GM12892 (cell line): Measurements from ENCODE around the gene COX8C.

ENCODE experiments used
- POLR2A ChIP-seq: IDR thresholded peaks from 2 replicates; pipeline ENCODE4 v1.6.1; 2011; ENCODE audit warnings: low read depth, low read length, control low read depth
- POLR2AphosphoS5 ChIP-seq: IDR thresholded peaks from 2 replicates; pipeline ENCODE4 v1.6.1; 2011; ENCODE audit warnings: low read depth, low read length, control low read depth

- TF ChIP-seq POLR2A = peak; percentile 67
- peak; percentile 69; the same call in 1 of the 2 replicates for TF ChIP-seq POLR2AphosphoS5
Measured at GRCh38 chr14:93332853-93333630, 13.9 kb upstream of the COX8C start, which contains the start of gene BTBD7.
